Measurements from ENCODE around the gene ARFGAP2.
A peak's percentile ranks its signal among the peaks of the same experiment; 100 is the strongest.

ARFGAP2 gene

GRCh38 chr11:47186700-47187695 lies 10.3 kb upstream of the ARFGAP2 start:
- DNase-seq (ENCODE audit: low read depth): peak; percentile 18

GRCh38 chr11:47186076-47186699 lies 9.5 kb upstream of the ARFGAP2 start, which contains the start of gene PACSIN3:
TSS of gene PACSIN3 (minus strand) at chr11:47186434. CDS start at chr11:47182727, 3,707 bp downstream.
- DNase-seq (ENCODE audit: low read depth): no peak

GRCh38 chr11:47185305-47186075 lies 8.8 kb upstream of the ARFGAP2 start:
- DNase-seq (ENCODE audit: low read depth): no peak

GRCh38 chr11:47184711-47185304 lies 8.1 kb upstream of the ARFGAP2 start:
- DNase-seq (ENCODE audit: low read depth): no peak

GRCh38 chr11:47183969-47184368 lies 7.3 kb upstream of the ARFGAP2 start:
- no peak for DNase-seq (ENCODE audit: low read depth)

- DNase-seq (ENCODE audit: low read depth): no peak
Observed at GRCh38 chr11:47183031-47183856, 6.6 kb upstream of the ARFGAP2 start.

- no peak for DNase-seq (ENCODE audit: low read depth)
Observed at GRCh38 chr11:47182380-47182779, 5.7 kb upstream of the ARFGAP2 start.

GRCh38 chr11:47181271-47181670 lies 4.6 kb upstream of the ARFGAP2 start:
- no peak for DNase-seq (ENCODE audit: low read depth)

- DNase-seq (ENCODE audit: low read depth): no peak
Observed at GRCh38 chr11:47180006-47180787, 3.5 kb upstream of the ARFGAP2 start.

GRCh38 chr11:47179655-47179991 lies 2.9 kb upstream of the ARFGAP2 start:
- DNase-seq (ENCODE audit: low read depth): no peak

GRCh38 chr11:47178737-47179654 lies 2.3 kb upstream of the ARFGAP2 start:
- DNase-seq (ENCODE audit: low read depth): no peak

- no peak for DNase-seq (ENCODE audit: low read depth)
Observed at GRCh38 chr11:47178316-47178715, 1.6 kb upstream of the ARFGAP2 start.

GRCh38 chr11:47177846-47178245 lies 1.2 kb upstream of the ARFGAP2 start:
- no peak for DNase-seq (ENCODE audit: low read depth)

GRCh38 chr11:47177229-47177845 lies 658 bp upstream of the ARFGAP2 start:
- DNase-seq (ENCODE audit: low read depth): peak; percentile 55

GRCh38 chr11:47175746-47176327 lies 842 bp downstream of the ARFGAP2 start:
- no peak for DNase-seq (ENCODE audit: low read depth)

GRCh38 chr11:47172740-47173336 lies 3.8 kb downstream of the ARFGAP2 start:
- no peak for DNase-seq (ENCODE audit: low read depth)

GRCh38 chr11:47171856-47172255 lies 4.8 kb downstream of the ARFGAP2 start:
- no peak for DNase-seq (ENCODE audit: low read depth)

Data from stimulated activated CD8-positive, alpha-beta memory T cell treated with anti-CD3 and anti-CD28 coated beads, Interleukin-12 subunit alpha, Interleukin-12 subunit beta, amount 100 ng/mL, for 1 hour (primary cell).